PFSK-1 (cell line): ENCODE measurements around the gene MYO5C.

ENCODE experiments used
- POLR2AphosphoS5 ChIP-seq: IDR thresholded peaks from 2 replicates; pipeline ENCODE4 v1.6.1; 2012; ENCODE audit warnings: low read depth, mild to moderate bottlenecking, control low read depth, low read length, moderate library complexity
- TAF1 ChIP-seq: IDR thresholded peaks from 2 replicates; pipeline ENCODE4 v1.6.1; 2012; ENCODE audit warnings: low read length, control low read depth, borderline replicate concordance; ENCODE audit not compliant: insufficient read depth

- TF ChIP-seq TAF1 = no peak
- no peak for TF ChIP-seq POLR2AphosphoS5
Observed at GRCh38 chr15:52151353-52151752, 144.3 kb downstream of the MYO5C start.
